Motor neuron (in vitro differentiated cells): Measurements from ENCODE around the gene FAM209B. TPM values are rescaled to one million over a fixed set of nuclear protein-coding genes. Genes with fewer than 3 reads are reported as not detected.
A peak's percentile ranks its signal among the peaks of the same experiment; 100 is the strongest.
"Not testable (repeated sequence)": the region's sequence is repeated elsewhere in the genome, so short reads cannot be mapped to it uniquely, and the experiment has no call there.

Source experiments
- ATAC-seq, 8 experiments: fragments of 200-7000 bp; cut with Tn5 transposase; replicated peaks in 6 of 8; 2 replicates each; pipeline ENCODE4 v1.8.0; 2021; ENCODE audit warnings: mild to moderate bottlenecking in 8 of 8, moderate library complexity in 8 of 8
- H3K27ac ChIP-seq, 2 donors: fragments of 250-450 bp; sonication (Bioruptor Pico); 2 replicates each; pipeline ENCODE4 v1.9.0; 2021; ENCODE audit warnings: antibody characterized with exemption in 2 of 2, mild to moderate bottlenecking in 2 of 2, moderate library complexity in 1 of 2
- H3K4me1 ChIP-seq, 2 donors: fragments of 250-450 bp; sonication (Bioruptor Pico); replicated peaks in 1 of 2; 2 replicates each; pipeline ENCODE4 v1.6.1; 2021; ENCODE audit warnings: antibody characterized with exemption in 2 of 2, mild to moderate bottlenecking in 2 of 2, moderate library complexity in 1 of 2
- H3K4me3 ChIP-seq, 5 donors: fragments of 250-450 bp; sonication (Bioruptor Pico); 2 replicates each; pipeline ENCODE4 v1.9.0; 2021; ENCODE audit warnings: antibody characterized with exemption in 5 of 5, mild to moderate bottlenecking in 5 of 5, moderate library complexity in 4 of 5
- WGBS, 10 experiments: fragments of 450-650 bp; shearing (Covaris generic); methylation state at CpG; one replicate each; pipeline ENCODE4 v1.0.0; 2022; 5-methylcytosine and 5-hydroxymethylcytosine counted together
- in situ Hi-C, 9 experiments: fragments of 400-800 bp; cut with MboI; loops; one replicate each; pipeline ENCODE4 v1.15.0; 2021; ENCODE audit warnings: low sequenced_read_pairs in 9 of 9, low pct_unique_long_range_greater_than_20kb in 2 of 9; ENCODE audit not compliant: unreplicated experiment in 9 of 9
- total RNA-seq, 8 experiments: library from RNA; unstranded; fragments of 300-600 nt; gene quantifications; 2 replicates each; pipeline versions ENCODE4 v1.2.3 to v1.2.4, GENCODE V29; 2022

The FAM209B gene
- total RNA-seq, 8 experiments from 2014 or later, result 0.46 to 0.71 TPM; not detected in 6

- H3K27ac ChIP-seq, result no peak overlapping the region
- peaks cover 8 to 32% of the 10 kb centered on the region in 2 donors for H3K4me1 ChIP-seq
- 88 to 100% (median 98%) methylated on average over 1 to 6 of the region's 14 CpGs; no CpG with 5 or more reads in 5 of the 10 experiments for WGBS, 10 experiments
- H3K4me3 ChIP-seq, result no peak overlapping the region
- in situ Hi-C loops, result no loop called here
- ATAC-seq, result no peak
Measured at GRCh38 chr20:56518126-56518525, 14.9 kb upstream of the FAM209B start.

GRCh38 chr20:56518721-56519398 lies 14.2 kb upstream of the FAM209B start:
- no peak for ATAC-seq
- Histone ChIP-seq H3K4me1 (peaks cover 3 to 27% of the 10 kb centered on the region in 2 donors), H3K27ac (no peak overlapping the region), H3K4me3 (no peak overlapping the region)
- 87 to 100% (median 98%) methylated on average over 1 to 9 of the region's 10 CpGs; no CpG with 5 or more reads in 1 of the 10 experiments for WGBS, 10 experiments
- in situ Hi-C loops, result no loop called here

GRCh38 chr20:56519551-56519950 lies 13.5 kb upstream of the FAM209B start:
- WGBS, 10 experiments, result 90 to 100% (median 100%) methylated on average over 1 to 6 of the region's 10 CpGs; no CpG with 5 or more reads in 1 of the 10 experiments
- in situ Hi-C loops, result no loop called here
- H3K4me3 ChIP-seq, result no peak overlapping the region
- no peak overlapping the region for H3K27ac ChIP-seq
- peaks cover 2 to 20% of the 10 kb centered on the region in 2 donors for H3K4me1 ChIP-seq
- ATAC-seq, result no peak

GRCh38 chr20:56520180-56520579 lies 12.9 kb upstream of the FAM209B start:
- Histone ChIP-seq H3K4me3 (no peak overlapping the region), H3K27ac (peak overlapping the region; percentile 28 to 71), H3K4me1 (peaks cover 2 to 16% of the 10 kb centered on the region in 2 donors)
- WGBS, 10 experiments, result 86 to 100% (median 96%) methylated on average over 2 to 9 of the region's 10 CpGs; no CpG with 5 or more reads in 3 of the 10 experiments
- in situ Hi-C loops, result no loop called here
- peak in 2 of 8 experiments; percentile 15 to 20 for ATAC-seq

- Histone ChIP-seq H3K27ac (peak overlapping the region in 1 of 2 donors; percentile 71), H3K4me1 (peaks cover under 1 to 12% of the 10 kb centered on the region in 2 donors)
- in situ Hi-C loops, H3K4me3 ChIP-seq: not testable (repeated sequence)
- peak in 3 of 8 experiments; percentile 36 to 48 (median 40) for ATAC-seq
- WGBS, 10 experiments, result 40 to 97% (median 75%) methylated on average over 1 to 11 of the region's 13 CpGs; no CpG with 5 or more reads in 1 of the 10 experiments
Measured at GRCh38 chr20:56520746-56521354, 12.2 kb upstream of the FAM209B start.

- Histone ChIP-seq H3K4me3 (no peak overlapping the region), H3K27ac (no peak overlapping the region), H3K4me1 (peaks cover 0 to 3% of the 10 kb centered on the region in 2 donors)
- ATAC-seq, result no peak
- WGBS, 10 experiments, result 60 to 100% (median 94%) methylated on average over 1 to 4 of the region's 6 CpGs; no CpG with 5 or more reads in 3 of the 10 experiments
- in situ Hi-C loops, result no loop called here
Measured at GRCh38 chr20:56522311-56522710, 10.7 kb upstream of the FAM209B start.

- H3K4me1 ChIP-seq, H3K4me3 ChIP-seq, ATAC-seq, H3K27ac ChIP-seq, in situ Hi-C loops: not testable (repeated sequence)
- 80 to 90% (median 90%) methylated on average over 1 to 2 of the region's 7 CpGs; no CpG with 5 or more reads in 7 of the 10 experiments for WGBS, 10 experiments
Measured at GRCh38 chr20:56524444-56524843, 8.6 kb upstream of the FAM209B start, which contains the start of gene FAM209A. Gene FAM209A (plus strand): TSS chr20:56524744. CDS start chr20:56524809, 65 bp downstream.

GRCh38 chr20:56527521-56527920 lies 5.5 kb upstream of the FAM209B start:
- in situ Hi-C loops, result loop anchor here in 1 of 9 experiments (25.0 kb wide), 1 partner anchor 535 kb away; no protein-coding TSS in a partner anchor
- no peak for ATAC-seq
- 50 to 100% (median 88%) methylated on average over 2 to 6 of the region's 7 CpGs; no CpG with 5 or more reads in 7 of the 10 experiments for WGBS, 10 experiments
- H3K27ac ChIP-seq, result no peak overlapping the region
- no peak overlapping the region for H3K4me3 ChIP-seq
- no peaks in the 10 kb centered on the region for H3K4me1 ChIP-seq

GRCh38 chr20:56537997-56538396 lies 5.0 kb downstream of the FAM209B start:
- Histone ChIP-seq H3K27ac (no peak overlapping the region), H3K4me1 (no peaks in the 10 kb centered on the region), H3K4me3 (no peak overlapping the region)
- in situ Hi-C loops, result loop anchor here in 1 of 9 experiments (25.0 kb wide), 1 partner anchor 524 kb away; no protein-coding TSS in a partner anchor
- 14 to 100% (median 85%) methylated on average over 1 to 3 of the region's 3 CpGs; no CpG with 5 or more reads in 2 of the 10 experiments for WGBS, 10 experiments
- no peak for ATAC-seq

GRCh38 chr20:56540415-56540814 lies 7.4 kb downstream of the FAM209B start:
- WGBS, 10 experiments, result 21 to 93% (median 78%) methylated on average over 2 to 6 of the region's 6 CpGs; no CpG with 5 or more reads in 1 of the 10 experiments
- in situ Hi-C loops, result loop anchor here in 1 of 9 experiments (25.0 kb wide), 1 partner anchor 522 kb away; no protein-coding TSS in a partner anchor

GRCh38 chr20:56542489-56543030 lies 9.5 kb downstream of the FAM209B start:
- WGBS, 10 experiments, result 10 to 100% (median 71%) methylated on average over 1 to 6 of the region's 9 CpGs; no CpG with 5 or more reads in 1 of the 10 experiments
- Histone ChIP-seq H3K27ac (no peak overlapping the region), H3K4me1 (no peaks in the 10 kb centered on the region), H3K4me3 (no peak overlapping the region)
- in situ Hi-C loops, result loop anchor here in 1 of 9 experiments (25.0 kb wide), 1 partner anchor 520 kb away; no protein-coding TSS in a partner anchor
- ATAC-seq, result no peak

More at GRCh38 chr20:56540415-56540814, 7.4 kb downstream of the FAM209B start:
- Histone ChIP-seq H3K4me3 (no peak overlapping the region), H3K4me1 (no peaks in the 10 kb centered on the region), H3K27ac (no peak overlapping the region)
- peak in 6 of 8 experiments; percentile 60 to 100 (median 79) for ATAC-seq

GRCh38 chr20:56551571-56551970 lies 18.5 kb downstream of the FAM209B start:
- no peak for ATAC-seq
- no peak overlapping the region for H3K27ac ChIP-seq
- in situ Hi-C loops, result loop anchor here in 7 of 9 experiments (10.0 to 25.0 kb wide), 5 partner anchors 411 to 786 kb away; partner anchors contain the start of gene SPO11 (in 3 of the 7)
- H3K4me3 ChIP-seq, result no peak overlapping the region
- no peaks in the 10 kb centered on the region for H3K4me1 ChIP-seq
- 81 to 100% (median 95%) methylated on average over 1 to 6 of the region's 8 CpGs; no CpG with 5 or more reads in 2 of the 10 experiments for WGBS, 10 experiments
